SK-N-SH (cell line): ENCODE measurements around the gene ERCC6L. TPM values are rescaled to one million over a fixed set of nuclear protein-coding genes. Genes with fewer than 3 reads are reported as not detected.

Experiments used
- CTCF ChIA-PET: fragments of 300-600, 350-600 bp; formaldehyde crosslinking; extraction: SDS; loops from one replicate; lab custom pipeline; 2021; lab: Yijun Ruan, JAX
- POLR2A ChIA-PET: fragments of 350-600 bp; sonication (Branson Sonifier 250); formaldehyde crosslinking; extraction: SDS; loops from one replicate; lab custom pipeline; 2020; ENCODE audit warnings: antibody characterized with exemption, inconsistent platforms; lab: Yijun Ruan, JAX
- DNase-seq: peaks from one replicate; pipeline ENCODE4 v3.0.0; 2012
- H2AFZ ChIP-seq: fragments of 200-600 bp; sonication (generic); 2 replicates; pipeline ENCODE4 v1.8.1; 2016; ENCODE audit warnings: antibody characterized with exemption, mild to moderate bottlenecking, low read depth
- H3F3A ChIP-seq: fragments of 200-600 bp; sonication (generic); replicated peaks from 2 replicates; pipeline ENCODE3; 2016; ENCODE audit warnings: antibody characterized with exemption, mild to moderate bottlenecking; ENCODE audit not compliant: insufficient read depth
- H3K27ac ChIP-seq, 2 experiments: fragments of 200-500 bp in 1 of 2; fragments of 200-600 bp in 1 of 2; sonication (Bioruptor generic) in 1 of 2; sonication (generic), shearing (Covaris generic) in 1 of 2; 2 replicates each; pipeline versions ENCODE4 v1.5.1 to v1.6.1; 2014 to 2016; ENCODE audit warnings: low read depth in 2 of 2, inconsistent platforms in 1 of 2, low read length in 1 of 2, mild to moderate bottlenecking in 1 of 2, mixed read lengths in 1 of 2
- H3K27me3 ChIP-seq: fragments of 200-600 bp; sonication (generic), shearing (Covaris generic); 2 replicates; pipeline ENCODE4 v1.6.1; 2016; ENCODE audit warnings: mixed run types; ENCODE audit not compliant: insufficient read depth
- H3K36me3 ChIP-seq, 2 experiments: fragments of 200-500 bp in 1 of 2; fragments of 200-600 bp in 1 of 2; sonication (Bioruptor generic) in 1 of 2; sonication (generic) in 1 of 2; replicated peaks in 1 of 2; 2 replicates each; pipeline versions ENCODE3 to v1.5.1; 2014 to 2016; ENCODE audit warnings: low read length in 1 of 2, mild to moderate bottlenecking in 1 of 2; ENCODE audit not compliant: insufficient read depth in 2 of 2, control insufficient read depth in 1 of 2
- H3K4me1 ChIP-seq, 2 experiments: fragments of 200-500 bp in 1 of 2; fragments of 200-600 bp in 1 of 2; sonication (Bioruptor generic) in 1 of 2; sonication (generic), shearing (Covaris generic) in 1 of 2; 2 replicates each; pipeline versions ENCODE4 v1.5.1 to v1.6.1; 2014 to 2016; ENCODE audit warnings: low read depth in 1 of 2, low read length in 1 of 2, mixed run types in 1 of 2; ENCODE audit not compliant: insufficient read depth in 2 of 2, control insufficient read depth in 1 of 2
- H3K4me2 ChIP-seq: fragments of 200-600 bp; sonication (generic), shearing (Covaris generic); 2 replicates; pipeline ENCODE4 v1.6.1; 2017; ENCODE audit warnings: mixed run types
- H3K4me3 ChIP-seq, 2 experiments: fragments of 200-500 bp in 1 of 2; fragments of 200-600 bp in 1 of 2; sonication (Bioruptor generic) in 1 of 2; sonication (generic), shearing (Covaris generic) in 1 of 2; 2 replicates each; pipeline versions ENCODE4 v1.5.1 to v1.8.1; 2014 to 2016; ENCODE audit warnings: low read depth in 2 of 2, inconsistent platforms in 1 of 2, low read length in 1 of 2, mild to moderate bottlenecking in 1 of 2, mixed read lengths in 1 of 2, moderate library complexity in 1 of 2
- H3K79me2 ChIP-seq: fragments of 200-600 bp; sonication (generic); 2 replicates; pipeline ENCODE4 v1.8.1; 2017; ENCODE audit warnings: mild to moderate bottlenecking; ENCODE audit not compliant: insufficient read depth
- H3K9ac ChIP-seq: fragments of 200-600 bp; sonication (generic); 2 replicates; pipeline ENCODE4 v1.6.1; 2017; ENCODE audit warnings: mixed run types
- H3K9me2 ChIP-seq: fragments of 200-600 bp; sonication (generic); 2 replicates; pipeline ENCODE4 v1.6.1; 2017; ENCODE audit warnings: mixed run types
- H3K9me3 ChIP-seq: fragments of 200-600 bp; sonication (generic); 2 replicates; pipeline ENCODE4 v1.6.1; 2017; ENCODE audit warnings: mixed run types, mild to moderate bottlenecking, moderate library complexity
- H4K20me1 ChIP-seq: fragments of 200-600 bp; sonication (generic); 2 replicates; pipeline ENCODE4 v1.6.1; 2017; ENCODE audit warnings: mild to moderate bottlenecking, mixed run types; ENCODE audit not compliant: insufficient read depth
- CHD2 ChIP-seq: fragments of 150-350 bp; IDR thresholded peaks from 2 replicates; pipeline ENCODE4 v1.6.1; 2018; ENCODE audit warnings: low read length; ENCODE audit not compliant: partially characterized antibody
- ELF1 ChIP-seq: IDR thresholded peaks from 2 replicates; pipeline ENCODE4 v1.4.0; 2012
- FOSL2 ChIP-seq: IDR thresholded peaks from 2 replicates; pipeline ENCODE4 v1.4.0; 2012; ENCODE audit warnings: low read depth, mild to moderate bottlenecking, moderate library complexity, borderline replicate concordance
- FOXJ3 ChIP-seq: sonication (generic); formaldehyde crosslinking; IDR thresholded peaks from 2 replicates; pipeline ENCODE4 v1.5.1; 2020; ENCODE audit warnings: mild to moderate bottlenecking, missing genetic modification reagents
- FOXM1 ChIP-seq: IDR thresholded peaks from 2 replicates; pipeline ENCODE4 v1.4.0; 2012; ENCODE audit warnings: low read depth, mild to moderate bottlenecking
- GABPA ChIP-seq: IDR thresholded peaks from 2 replicates; pipeline ENCODE4 v1.4.0; 2012; ENCODE audit warnings: low read depth, mild to moderate bottlenecking
- MEF2A ChIP-seq: IDR thresholded peaks from 2 replicates; pipeline ENCODE4 v1.4.0; 2012; ENCODE audit warnings: low read depth, borderline replicate concordance
- MXI1 ChIP-seq: IDR thresholded peaks from 2 replicates; pipeline ENCODE4 v1.6.1; 2012; ENCODE audit warnings: mild to moderate bottlenecking, low read depth, low read length, improper control_type of control experiment
- NRF1 ChIP-seq: IDR thresholded peaks from 2 replicates; pipeline ENCODE4 v1.6.1; 2012; ENCODE audit warnings: low read depth, mild to moderate bottlenecking, low read length
- PBX3 ChIP-seq: IDR thresholded peaks from 2 replicates; pipeline ENCODE4; 2012
- POLR2AphosphoS5 ChIP-seq: IDR thresholded peaks from 2 replicates; pipeline ENCODE4 v1.6.1; 2012; ENCODE audit warnings: low read depth, low read length
- RCOR1 ChIP-seq: fragments of 150-350 bp; IDR thresholded peaks from 2 replicates; pipeline ENCODE4 v1.6.1; 2017; ENCODE audit warnings: antibody characterized with exemption, low read length
- RFX5 ChIP-seq: IDR thresholded peaks from 2 replicates; pipeline ENCODE4 v1.6.1; 2012; ENCODE audit warnings: mild to moderate bottlenecking, improper control_type of control experiment, low read length
- RXRA ChIP-seq: IDR thresholded peaks from 2 replicates; pipeline ENCODE4 v1.4.0; 2012; ENCODE audit warnings: low read depth, mild to moderate bottlenecking, borderline replicate concordance
- SIN3A ChIP-seq: IDR thresholded peaks from 2 replicates; pipeline ENCODE4 v1.6.1; 2012; ENCODE audit warnings: low read depth, mild to moderate bottlenecking, low read length, moderate library complexity, borderline replicate concordance
- SMC3 ChIP-seq: IDR thresholded peaks from 2 replicates; pipeline ENCODE4 v1.6.1; 2012; ENCODE audit warnings: low read depth, low read length, improper control_type of control experiment
- TAF1 ChIP-seq: IDR thresholded peaks from 2 replicates; pipeline ENCODE4 v1.6.1; 2012; ENCODE audit warnings: low read depth, mild to moderate bottlenecking, low read length, moderate library complexity, borderline replicate concordance
- TCF12 ChIP-seq: IDR thresholded peaks from 2 replicates; pipeline ENCODE4 v1.4.0; 2012
- USF1 ChIP-seq: IDR thresholded peaks from 2 replicates; pipeline ENCODE4 v1.4.0; 2012; ENCODE audit warnings: low read depth, borderline replicate concordance
- YY1 ChIP-seq: IDR thresholded peaks from 2 replicates; pipeline ENCODE4 v1.4.0; 2012; ENCODE audit warnings: low read depth, mild to moderate bottlenecking
- WGBS: methylation state at CpG from one replicate; pipeline ENCODE4 v1.1.6; 2017; ENCODE audit warnings: low lambda C conversion rate; 5-methylcytosine and 5-hydroxymethylcytosine counted together
- polyA plus RNA-seq, 3 experiments: library from polyadenylated mRNA; depleted of rRNA; stranded (reverse); fragments of >200 nt; gene quantifications; 2 replicates each; pipeline ENCODE4 v1.2.3, GENCODE V29; 2012
- TF ChIP-seq, protein P1 (sequence below): fragments of 200-600 bp; sonication (generic); IDR thresholded peaks from 2 replicates; pipeline ENCODE4 v1.6.1; 2017; ENCODE audit warnings: antibody characterized with exemption, mild to moderate bottlenecking, moderate library complexity
- TF ChIP-seq, protein P2 (sequence below): fragments of 150-350 bp; IDR thresholded peaks from 2 replicates; pipeline ENCODE4 v1.6.1; 2016; ENCODE audit warnings: mild to moderate bottlenecking, low read depth, low read length
- TF ChIP-seq, protein P3 (sequence below): fragments of 150-350 bp; IDR thresholded peaks from 2 replicates; pipeline ENCODE4 v1.6.1; 2017; ENCODE audit warnings: antibody characterized with exemption, low read length, low read depth, borderline replicate concordance

ERCC6L gene
- polyA plus RNA-seq, 1 of the 3 experiments (the other 2 are of a cell fraction), result 1.5 TPM

GRCh38 chrX:72181178-72182125, 57.4 kb downstream of the ERCC6L start, which contains the start of gene PIN4:
Gene PIN4, plus strand, starts transcription at chrX:72181757. Its CDS starts 29 bp downstream, at chrX:72181786.
- H3K4me2 ChIP-seq, result peak within 1 kb of the TSS; percentile 80
- DNase-seq, result peak; percentile 94
- CTCF ChIA-PET, result interaction anchor here (0.7 to 1.7 kb wide), 10 partner anchors 12 to 183 kb away, joined by 3 to 6 read pairs (median 4); partner anchors contain the start of gene RPS4X
- H3K79me2 ChIP-seq, result peaks cover 35% of the 10 kb centered on the region
- POLR2A ChIA-PET, result interaction anchor here (0.7 to 2.3 kb wide), 11 partner anchors 9 to 162 kb away, joined by 3 to 24 read pairs (median 4); partner anchors contain the start of genes ERCC6L, RPS4X and RTL5
- no peaks in the 10 kb centered on the region for H4K20me1 ChIP-seq
- H2AFZ ChIP-seq, result peak within 1 kb of the TSS; percentile 99
- under 1% methylated on average over 46 of the region's 46 CpGs for WGBS
- H3K27ac ChIP-seq, result peak within 1 kb of the TSS; percentile 76 to 99
- H3K4me3 ChIP-seq, result peak within 1 kb of the TSS; percentile 94 to 99
- H3K27me3 ChIP-seq, result no peaks in the 10 kb centered on the region
- H3F3A ChIP-seq, result no peaks in the 10 kb centered on the region
- no peaks in the 10 kb centered on the region for H3K9me2 ChIP-seq
- H3K9ac ChIP-seq, result peak within 1 kb of the TSS; percentile 97
- no peaks in the 10 kb centered on the region for H3K9me3 ChIP-seq
- peaks cover 2 to 10% of the 10 kb centered on the region in 2 experiments; a peak in 2 of 4 replicates for H3K4me1 ChIP-seq
- peaks cover 3% of the 10 kb centered on the region in 2 experiments for H3K36me3 ChIP-seq
- no peak for TF ChIP-seq SMC3
- no peak for TF ChIP-seq PBX3
- no peak for TF ChIP-seq MEF2A
- TF ChIP-seq NRF1, result peak; percentile 45; the same call in 1 of the 2 replicates
- TF ChIP-seq RFX5, result no peak
- TF ChIP-seq TCF12, result no peak
- TF ChIP-seq, protein P1, sequence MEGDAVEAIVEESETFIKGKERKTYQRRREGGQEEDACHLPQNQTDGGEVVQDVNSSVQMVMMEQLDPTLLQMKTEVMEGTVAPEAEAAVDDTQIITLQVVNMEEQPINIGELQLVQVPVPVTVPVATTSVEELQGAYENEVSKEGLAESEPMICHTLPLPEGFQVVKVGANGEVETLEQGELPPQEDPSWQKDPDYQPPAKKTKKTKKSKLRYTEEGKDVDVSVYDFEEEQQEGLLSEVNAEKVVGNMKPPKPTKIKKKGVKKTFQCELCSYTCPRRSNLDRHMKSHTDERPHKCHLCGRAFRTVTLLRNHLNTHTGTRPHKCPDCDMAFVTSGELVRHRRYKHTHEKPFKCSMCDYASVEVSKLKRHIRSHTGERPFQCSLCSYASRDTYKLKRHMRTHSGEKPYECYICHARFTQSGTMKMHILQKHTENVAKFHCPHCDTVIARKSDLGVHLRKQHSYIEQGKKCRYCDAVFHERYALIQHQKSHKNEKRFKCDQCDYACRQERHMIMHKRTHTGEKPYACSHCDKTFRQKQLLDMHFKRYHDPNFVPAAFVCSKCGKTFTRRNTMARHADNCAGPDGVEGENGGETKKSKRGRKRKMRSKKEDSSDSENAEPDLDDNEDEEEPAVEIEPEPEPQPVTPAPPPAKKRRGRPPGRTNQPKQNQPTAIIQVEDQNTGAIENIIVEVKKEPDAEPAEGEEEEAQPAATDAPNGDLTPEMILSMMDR, result no peak
- peak; percentile 78; the same call in 1 of the 2 replicates for TF ChIP-seq YY1
- no peak for TF ChIP-seq RXRA
- TF ChIP-seq FOXJ3 (CRISPR knock-in tag), result no peak
- peak; percentile 90 for TF ChIP-seq MXI1
- TF ChIP-seq, protein P2, sequence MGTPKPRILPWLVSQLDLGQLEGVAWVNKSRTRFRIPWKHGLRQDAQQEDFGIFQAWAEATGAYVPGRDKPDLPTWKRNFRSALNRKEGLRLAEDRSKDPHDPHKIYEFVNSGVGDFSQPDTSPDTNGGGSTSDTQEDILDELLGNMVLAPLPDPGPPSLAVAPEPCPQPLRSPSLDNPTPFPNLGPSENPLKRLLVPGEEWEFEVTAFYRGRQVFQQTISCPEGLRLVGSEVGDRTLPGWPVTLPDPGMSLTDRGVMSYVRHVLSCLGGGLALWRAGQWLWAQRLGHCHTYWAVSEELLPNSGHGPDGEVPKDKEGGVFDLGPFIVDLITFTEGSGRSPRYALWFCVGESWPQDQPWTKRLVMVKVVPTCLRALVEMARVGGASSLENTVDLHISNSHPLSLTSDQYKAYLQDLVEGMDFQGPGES, result peak; percentile 40; the same call in 1 of the 2 replicates
- no peak for TF ChIP-seq FOXM1
- peak; percentile 60; the same call in 1 of the 2 replicates for TF ChIP-seq POLR2AphosphoS5
- no peak for TF ChIP-seq RCOR1
- no peak for TF ChIP-seq USF1
- no peak for TF ChIP-seq CHD2
- TF ChIP-seq ELF1, result no peak; the same call in 1 of the 2 replicates
- TF ChIP-seq TAF1, result peak; percentile 67
- peak; percentile 71; the same call in 1 of the 2 replicates for TF ChIP-seq SIN3A
- TF ChIP-seq FOSL2, result no peak
- TF ChIP-seq GABPA, result peak; percentile 60; the same call in 1 of the 2 replicates
- TF ChIP-seq, protein P3, sequence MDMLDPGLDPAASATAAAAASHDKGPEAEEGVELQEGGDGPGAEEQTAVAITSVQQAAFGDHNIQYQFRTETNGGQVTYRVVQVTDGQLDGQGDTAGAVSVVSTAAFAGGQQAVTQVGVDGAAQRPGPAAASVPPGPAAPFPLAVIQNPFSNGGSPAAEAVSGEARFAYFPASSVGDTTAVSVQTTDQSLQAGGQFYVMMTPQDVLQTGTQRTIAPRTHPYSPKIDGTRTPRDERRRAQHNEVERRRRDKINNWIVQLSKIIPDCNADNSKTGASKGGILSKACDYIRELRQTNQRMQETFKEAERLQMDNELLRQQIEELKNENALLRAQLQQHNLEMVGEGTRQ, result no peak
